Subcutaneous adipose tissue (tissue), 4 donors: ENCODE results near the gene UGT1A9. TPM values are rescaled to one million over a fixed set of nuclear protein-coding genes. Genes with fewer than 3 reads are reported as not detected.

Source experiments
- total RNA-seq, 4 donors: library from RNA; depleted of rRNA; stranded (reverse); fragments of >200 nt; gene quantifications; one replicate each; pipeline ENCODE4 v1.1.0, GENCODE V29; 2016
- TF ChIP-seq, protein P1 (sequence below): fragments of 450-650 bp; IDR thresholded peaks from one replicate; pipeline ENCODE4 v1.5.1; 2016; ENCODE audit warnings: low read depth, mild to moderate bottlenecking, control low read depth, antibody characterized with exemption, moderate library complexity

Gene UGT1A9
- total RNA-seq, 4 donors from 2014 or later = not detected

DNA sequence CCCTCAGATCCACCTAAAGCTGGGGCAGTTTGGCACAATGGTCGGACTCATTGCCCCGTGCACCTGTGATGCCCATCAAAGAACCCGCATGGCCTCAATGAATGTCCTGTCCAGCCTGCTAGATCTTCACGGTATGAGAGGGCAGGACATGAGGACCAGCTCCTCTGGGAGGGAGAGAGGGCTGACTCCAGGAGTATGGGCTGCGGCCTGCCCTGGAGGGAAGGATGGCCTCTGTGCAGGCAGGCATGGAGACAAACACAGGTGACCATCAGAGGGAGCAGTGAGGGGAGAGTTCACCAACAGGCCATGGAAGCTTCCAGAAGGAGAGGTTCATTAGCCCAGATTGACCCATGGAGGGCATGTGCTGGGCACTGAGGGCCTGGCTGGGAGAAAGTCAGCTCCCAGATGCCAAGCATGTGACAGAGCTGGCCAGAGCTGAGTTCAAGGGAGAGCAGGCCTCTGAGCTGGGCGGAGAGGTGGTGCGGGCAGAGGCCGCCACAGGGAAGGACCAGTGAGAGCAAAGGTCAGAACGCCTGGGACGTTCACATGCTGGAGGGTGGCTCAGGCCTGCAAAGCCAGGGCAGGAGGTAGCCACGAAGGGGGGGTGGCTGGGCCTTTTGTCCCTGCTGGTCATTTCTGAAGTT, 146.4 kb downstream of the UGT1A9 start:
- TF ChIP-seq, protein P1, sequence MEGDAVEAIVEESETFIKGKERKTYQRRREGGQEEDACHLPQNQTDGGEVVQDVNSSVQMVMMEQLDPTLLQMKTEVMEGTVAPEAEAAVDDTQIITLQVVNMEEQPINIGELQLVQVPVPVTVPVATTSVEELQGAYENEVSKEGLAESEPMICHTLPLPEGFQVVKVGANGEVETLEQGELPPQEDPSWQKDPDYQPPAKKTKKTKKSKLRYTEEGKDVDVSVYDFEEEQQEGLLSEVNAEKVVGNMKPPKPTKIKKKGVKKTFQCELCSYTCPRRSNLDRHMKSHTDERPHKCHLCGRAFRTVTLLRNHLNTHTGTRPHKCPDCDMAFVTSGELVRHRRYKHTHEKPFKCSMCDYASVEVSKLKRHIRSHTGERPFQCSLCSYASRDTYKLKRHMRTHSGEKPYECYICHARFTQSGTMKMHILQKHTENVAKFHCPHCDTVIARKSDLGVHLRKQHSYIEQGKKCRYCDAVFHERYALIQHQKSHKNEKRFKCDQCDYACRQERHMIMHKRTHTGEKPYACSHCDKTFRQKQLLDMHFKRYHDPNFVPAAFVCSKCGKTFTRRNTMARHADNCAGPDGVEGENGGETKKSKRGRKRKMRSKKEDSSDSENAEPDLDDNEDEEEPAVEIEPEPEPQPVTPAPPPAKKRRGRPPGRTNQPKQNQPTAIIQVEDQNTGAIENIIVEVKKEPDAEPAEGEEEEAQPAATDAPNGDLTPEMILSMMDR = no peak

DNA sequence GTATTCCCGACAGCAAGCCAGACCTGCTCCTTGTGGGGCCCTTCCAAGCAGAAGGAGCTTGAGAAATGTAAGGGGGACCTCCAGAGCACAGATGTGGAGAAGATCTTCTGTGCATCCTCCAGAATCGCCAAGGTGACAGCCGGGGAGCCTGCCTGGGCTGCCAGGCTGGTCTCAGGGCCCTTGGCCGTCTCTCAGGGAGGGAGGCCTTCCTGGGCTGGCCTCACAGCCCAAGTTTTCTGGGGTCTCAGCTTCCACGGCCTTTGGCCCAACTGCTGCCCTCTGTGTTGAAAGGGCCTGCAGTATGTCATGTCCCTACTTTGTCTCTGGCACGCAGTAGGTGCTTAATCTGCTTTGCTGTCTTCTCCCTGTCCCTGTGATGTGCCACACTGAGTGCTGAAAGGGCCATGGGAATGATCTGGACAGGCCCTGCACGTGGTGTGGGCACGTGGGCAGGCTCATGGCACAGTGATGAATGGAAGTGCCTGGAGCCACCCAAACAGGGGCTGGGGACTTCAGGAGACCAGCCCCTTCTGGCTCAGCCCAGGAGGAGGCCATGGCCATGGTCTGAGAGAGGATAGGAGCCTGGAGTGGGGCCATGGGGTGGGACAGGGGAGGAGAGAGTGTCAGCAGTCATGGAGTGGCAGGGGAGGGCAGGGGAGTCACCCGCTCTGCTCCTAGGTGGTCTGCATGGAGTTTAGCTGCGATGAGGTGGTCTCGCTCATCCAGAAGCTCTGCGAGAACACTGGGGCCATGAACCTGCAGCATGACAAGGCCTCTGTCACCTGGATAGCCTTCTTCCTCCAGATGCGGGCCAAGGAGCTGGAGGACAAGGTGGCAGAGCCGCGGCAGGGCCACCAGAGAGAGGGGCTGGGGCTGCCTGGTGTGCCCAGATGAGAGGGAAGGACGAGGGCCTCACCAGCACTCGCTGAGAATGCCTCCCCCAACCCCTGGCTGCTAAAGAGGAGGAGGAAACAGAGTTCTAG, 147.2 kb downstream of the UGT1A9 start:
- TF ChIP-seq, protein P1 = no peak

DNA sequence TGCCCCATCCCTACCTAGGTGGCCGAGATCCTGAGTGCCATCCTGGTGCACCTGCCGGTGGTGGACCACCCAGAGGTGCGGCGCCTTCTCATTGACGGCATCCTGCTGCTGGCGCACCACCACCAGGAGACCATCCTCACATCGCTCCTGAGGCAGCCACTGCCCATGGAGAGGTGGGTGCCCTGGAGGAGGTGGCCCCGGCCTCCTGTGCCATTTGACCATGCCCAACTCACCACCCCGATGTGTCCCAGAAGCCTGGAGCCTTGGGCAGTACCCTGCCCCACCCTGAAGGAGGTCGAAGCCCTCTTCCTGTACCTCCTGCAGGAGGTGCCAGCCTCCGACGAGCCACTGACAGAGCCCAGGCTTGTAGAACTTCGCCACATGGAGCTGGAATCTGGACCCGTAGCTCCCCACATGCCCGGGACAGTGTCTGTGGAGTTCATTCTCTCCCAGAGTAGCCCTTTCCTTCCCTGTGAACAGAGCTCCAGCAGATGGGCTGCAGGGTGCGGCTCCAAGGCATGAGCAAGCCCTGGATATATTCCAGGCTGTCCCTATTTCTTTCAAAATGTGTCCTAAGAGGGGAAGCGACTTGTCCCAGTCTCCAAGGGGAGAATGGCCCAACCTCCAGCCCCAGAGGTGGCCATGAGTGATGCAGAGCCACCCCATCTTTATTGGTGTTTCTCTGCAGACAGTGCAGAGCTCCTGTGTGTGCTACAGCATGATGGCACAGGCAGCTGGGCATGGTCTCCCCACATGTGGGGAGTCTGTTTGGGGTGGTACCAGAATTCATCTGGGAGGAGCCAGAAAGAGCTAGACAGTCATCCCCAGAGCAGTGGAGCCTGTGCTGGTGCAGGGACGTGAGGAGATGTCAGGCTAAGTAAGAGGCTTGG, 148.4 kb downstream of the UGT1A9 start:
- TF ChIP-seq, protein P1 = no peak

DNA sequence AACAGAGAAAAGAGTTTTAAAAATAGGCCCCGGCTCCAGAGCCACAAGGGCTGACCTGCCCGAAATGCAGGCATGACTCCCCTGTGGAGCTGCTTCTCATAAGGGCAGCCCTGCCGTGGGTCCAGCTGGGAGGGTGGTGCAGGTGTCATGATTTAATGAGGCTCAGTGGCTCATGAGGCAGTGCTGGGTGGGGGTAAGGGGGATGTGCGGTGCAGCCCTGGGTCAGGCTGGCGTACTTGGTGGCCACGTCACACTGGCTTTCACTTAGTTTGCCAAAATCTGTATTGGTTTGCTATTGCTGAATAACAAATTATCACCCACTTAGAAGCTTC, 149.0 kb downstream of the UGT1A9 start:
- TF ChIP-seq, protein P1 = no peak

DNA sequence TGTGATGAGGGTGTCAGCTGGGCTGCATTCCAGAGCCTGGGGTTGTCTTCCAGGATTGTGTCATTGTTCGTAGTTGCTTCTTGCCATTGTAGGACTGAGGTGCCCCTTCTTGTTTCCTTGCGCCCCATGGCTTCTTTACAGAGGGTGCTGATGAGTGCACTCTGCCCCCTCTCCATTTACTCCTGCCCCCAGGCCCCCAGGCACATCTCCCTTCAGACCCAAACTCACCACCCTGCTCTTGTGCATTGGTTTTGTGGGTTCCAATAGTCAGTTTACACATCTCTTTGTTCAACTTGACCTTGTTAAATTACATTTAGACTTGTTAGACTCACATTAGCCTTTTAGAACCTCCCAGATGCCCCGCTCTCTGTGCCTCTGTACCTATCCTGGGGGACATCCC, 149.5 kb downstream of the UGT1A9 start:
- TF ChIP-seq, protein P1 = no peak

DNA sequence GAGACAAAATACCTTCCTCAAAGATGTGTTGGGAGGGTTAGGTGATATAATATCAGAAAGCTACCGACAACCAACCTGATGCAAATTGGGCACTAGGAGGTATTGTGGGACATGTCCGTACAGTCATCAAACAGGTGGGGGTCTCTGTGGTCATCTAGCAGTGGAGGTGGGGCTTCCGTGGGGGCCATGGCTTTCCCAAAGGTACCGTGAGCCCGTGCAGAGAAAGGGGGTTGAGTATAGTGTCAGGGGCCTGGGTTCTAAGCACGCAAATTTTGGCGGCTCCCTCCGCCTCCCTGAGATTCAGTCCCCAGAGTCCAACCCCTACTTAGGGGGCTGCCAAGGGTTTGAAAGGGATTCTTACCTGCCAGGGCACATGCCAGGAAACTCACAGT, 150.0 kb downstream of the UGT1A9 start:
- TF ChIP-seq, protein P1 = no peak
